Common myeloid progenitor, CD34-positive (primary cell): ENCODE measurements around the gene MYO3B.

Experiments used
- CTCF ChIA-PET: fragments of 350-600 bp; sonication (Branson Sonifier 250); formaldehyde crosslinking; loops from one replicate; lab custom pipeline; 2021; ENCODE audit warnings: antibody characterized with exemption; lab: Charles Lee
- POLR2A ChIA-PET: fragments of 350-600 bp; sonication (Branson Sonifier 250); formaldehyde crosslinking; loops from one replicate; lab custom pipeline; 2021; ENCODE audit warnings: antibody characterized with exemption; lab: Charles Lee
- DNase-seq, 3 donors: peaks; one replicate each; pipeline versions ENCODE4 v3.0.0 to v3.0.0-alpha.2; 2013
- H3K27ac ChIP-seq, 2 experiments: 1 replicate in 1 of 2; 2 replicates in 1 of 2; pipeline ENCODE4 v1.7.0; 2013; ENCODE audit warnings: inconsistent platforms in 2 of 2, low read length in 2 of 2, mild to moderate bottlenecking in 2 of 2, low read depth in 1 of 2, moderate library complexity in 1 of 2; ENCODE audit not compliant: severe bottlenecking in 2 of 2, insufficient read depth in 1 of 2, poor library complexity in 1 of 2
- H3K27me3 ChIP-seq, 5 experiments: replicated peaks in 2 of 5; 1 replicate in 3 of 5; 2 replicates in 2 of 5; pipeline versions ENCODE4 v1.6.1 to v1.7.0; 2013; ENCODE audit warnings: low read length in 4 of 5, mild to moderate bottlenecking in 2 of 5, moderate library complexity in 2 of 5, inconsistent platforms in 1 of 5; ENCODE audit not compliant: insufficient read depth in 5 of 5, control insufficient read depth in 4 of 5
- H3K36me3 ChIP-seq, 4 experiments: 1 replicate in 2 of 4; 2 replicates in 2 of 4; pipeline versions ENCODE4 v1.6.1 to v1.7.0; 2013; ENCODE audit warnings: low read length in 3 of 4, control low read depth in 1 of 4, mild to moderate bottlenecking in 1 of 4; ENCODE audit not compliant: control insufficient read depth in 4 of 4, insufficient read depth in 4 of 4
- H3K4me1 ChIP-seq, 4 experiments: 1 replicate in 3 of 4; 2 replicates in 1 of 4; pipeline versions ENCODE4 v1.6.1 to v1.7.1; 2013; ENCODE audit warnings: low read length in 3 of 4, mild to moderate bottlenecking in 3 of 4, control low read depth in 1 of 4, inconsistent platforms in 1 of 4, moderate library complexity in 1 of 4; ENCODE audit not compliant: control insufficient read depth in 4 of 4, insufficient read depth in 4 of 4; ENCODE audit errors: control extremely low read depth in 1 of 4
- H3K4me3 ChIP-seq, 7 experiments: 1 replicate in 4 of 7; 2 replicates in 3 of 7; pipeline versions ENCODE4 v1.5.1 to v1.7.0; 2013; ENCODE audit warnings: mild to moderate bottlenecking in 7 of 7, low read length in 6 of 7, moderate library complexity in 6 of 7, inconsistent platforms in 2 of 7, low read depth in 2 of 7, control low read depth in 1 of 7; ENCODE audit not compliant: insufficient read depth in 4 of 7, control insufficient read depth in 1 of 7; ENCODE audit errors: extremely low read depth in 1 of 7
- H3K9me3 ChIP-seq, 5 experiments: 1 replicate in 4 of 5; 2 replicates in 1 of 5; pipeline versions ENCODE4 v1.6.1 to v1.7.1; 2013; ENCODE audit warnings: low read length in 4 of 5, mild to moderate bottlenecking in 2 of 5, inconsistent platforms in 1 of 5, low read depth in 1 of 5, moderate library complexity in 1 of 5; ENCODE audit not compliant: control insufficient read depth in 4 of 5, insufficient read depth in 2 of 5; ENCODE audit errors: control extremely low read depth in 1 of 5
- WGBS: methylation state at CpG from one replicate; pipeline ENCODE4 v1.1.5; 2013; ENCODE audit not compliant: insufficient coverage; 5-methylcytosine and 5-hydroxymethylcytosine counted together

Gene MYO3B

DNA sequence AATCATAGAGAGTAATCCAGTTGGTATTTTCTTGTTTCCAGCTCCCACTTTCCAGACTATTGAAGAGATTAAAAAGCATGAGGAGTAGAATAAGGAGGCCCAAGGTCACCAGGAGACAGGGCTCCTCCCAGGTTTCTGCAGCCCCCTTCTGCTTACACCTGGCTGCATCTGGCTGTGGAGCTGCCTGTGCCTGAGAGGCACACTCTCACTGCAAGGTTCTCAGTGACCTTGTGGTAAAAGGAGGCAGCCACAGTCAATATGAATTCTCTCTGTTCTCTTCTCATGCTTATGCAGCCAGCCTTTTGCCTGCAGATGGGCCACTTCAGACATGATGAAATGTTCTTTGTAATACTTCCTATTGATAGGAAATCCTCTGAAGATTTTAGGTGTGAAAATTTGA is 233.7 kb downstream of the MYO3B start:
- POLR2A ChIA-PET = no interaction called here

DNA sequence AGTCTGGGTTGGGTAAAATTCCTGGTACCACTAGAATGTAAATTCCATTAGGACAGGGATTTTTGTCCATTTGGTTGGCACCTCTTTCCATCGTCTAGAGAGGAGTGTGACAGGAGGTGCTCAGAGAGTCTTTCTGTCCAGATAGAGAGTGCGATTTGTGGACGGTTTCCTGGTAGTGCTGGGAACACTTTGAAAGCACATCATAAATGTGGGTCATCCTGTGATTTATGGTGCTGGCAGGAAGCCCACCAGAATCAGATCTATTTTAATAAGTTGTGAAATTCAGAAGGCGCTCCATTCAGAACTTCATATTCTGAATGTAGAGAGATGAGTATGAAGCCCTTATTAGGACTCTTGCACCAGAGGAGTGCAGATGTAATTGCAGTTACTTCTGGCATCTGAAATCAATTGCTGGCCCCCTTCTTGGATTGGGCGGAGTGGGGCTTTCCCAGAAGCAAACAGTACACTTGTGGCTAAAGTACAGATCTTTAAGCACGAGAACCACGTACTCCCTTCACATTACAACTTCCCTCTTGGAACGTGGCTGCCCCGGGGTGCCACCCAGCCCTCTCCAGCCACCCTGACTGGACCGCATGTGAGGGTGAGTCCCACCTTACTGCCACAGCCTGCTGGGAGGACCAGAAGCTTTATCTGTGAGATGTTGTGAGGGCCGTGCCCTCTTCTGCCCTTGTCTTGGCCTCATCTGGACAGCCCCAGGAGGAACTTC is 243.2 kb downstream of the MYO3B start:
- no peaks in the 10 kb centered on the region for H3K9me3 ChIP-seq
- peaks cover 0 to 11% (median 8%) of the 10 kb centered on the region in 5 experiments for H3K27me3 ChIP-seq
- ChIA-PET CTCF (interaction anchor here (1.0 kb wide), 1 partner anchor 12 kb away, joined by 3 read pairs; no protein-coding TSS in a partner anchor), POLR2A (no interaction called here)
- H3K4me3 ChIP-seq = no peak overlapping the region
- no peak overlapping the region for H3K27ac ChIP-seq
- DNase-seq = peak in 2 of 3 donors; percentile 26 to 27
- no peaks in the 10 kb centered on the region for H3K36me3 ChIP-seq
- no peaks in the 10 kb centered on the region for H3K4me1 ChIP-seq
- 89% methylated on average over 7 of the region's 11 CpGs for WGBS

More for the DNA sequence above, 233.7 kb downstream of the MYO3B start:
- Histone ChIP-seq H3K9me3 (no peaks in the 10 kb centered on the region), H3K4me1 (peaks cover 0 to 10% (median 4%) of the 10 kb centered on the region in 4 experiments), H3K27me3 (peaks cover 0 to 3% (median 0%) of the 10 kb centered on the region in 5 experiments), H3K36me3 (no peaks in the 10 kb centered on the region), H3K4me3 (no peak overlapping the region), H3K27ac (no peak overlapping the region)
- CTCF ChIA-PET = interaction anchor here (1.3 to 5.2 kb wide), 3 partner anchors 8 to 14 kb away, joined by 3 to 30 read pairs (median 5); no protein-coding TSS in a partner anchor
- no peak for DNase-seq

DNA sequence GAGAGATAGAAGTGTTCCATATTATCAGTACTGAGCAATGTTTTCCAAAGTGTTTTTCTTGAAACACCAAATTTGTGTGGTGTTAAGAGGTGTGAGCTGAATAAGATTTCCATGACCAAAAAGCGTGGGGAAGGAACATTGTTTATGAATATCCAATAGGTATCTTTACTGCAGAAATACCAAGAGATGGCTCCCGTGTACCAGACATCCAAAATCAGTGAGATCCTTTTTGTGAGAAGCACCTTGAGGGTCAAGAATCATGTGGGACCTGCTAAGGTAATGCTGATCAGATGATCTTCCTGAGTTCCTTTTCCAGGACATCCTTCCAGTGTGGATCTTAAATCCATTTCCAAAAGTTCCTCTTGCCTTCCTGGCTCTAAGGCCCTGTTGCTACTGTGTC is 246.0 kb downstream of the MYO3B start:
- no peak overlapping the region for H3K4me3 ChIP-seq
- WGBS = 73% methylated on average over 2 of the region's 2 CpGs
- ChIA-PET POLR2A (no interaction called here), CTCF (interaction anchor here (1.4 kb wide), 1 partner anchor 11 kb away, joined by 3 read pairs; no protein-coding TSS in a partner anchor)
- H3K4me1 ChIP-seq = no peaks in the 10 kb centered on the region
- H3K9me3 ChIP-seq = no peaks in the 10 kb centered on the region
- peaks cover 0 to 11% (median 9%) of the 10 kb centered on the region in 5 experiments for H3K27me3 ChIP-seq
- DNase-seq = no peak
- H3K36me3 ChIP-seq = no peaks in the 10 kb centered on the region
- no peak overlapping the region for H3K27ac ChIP-seq

DNA sequence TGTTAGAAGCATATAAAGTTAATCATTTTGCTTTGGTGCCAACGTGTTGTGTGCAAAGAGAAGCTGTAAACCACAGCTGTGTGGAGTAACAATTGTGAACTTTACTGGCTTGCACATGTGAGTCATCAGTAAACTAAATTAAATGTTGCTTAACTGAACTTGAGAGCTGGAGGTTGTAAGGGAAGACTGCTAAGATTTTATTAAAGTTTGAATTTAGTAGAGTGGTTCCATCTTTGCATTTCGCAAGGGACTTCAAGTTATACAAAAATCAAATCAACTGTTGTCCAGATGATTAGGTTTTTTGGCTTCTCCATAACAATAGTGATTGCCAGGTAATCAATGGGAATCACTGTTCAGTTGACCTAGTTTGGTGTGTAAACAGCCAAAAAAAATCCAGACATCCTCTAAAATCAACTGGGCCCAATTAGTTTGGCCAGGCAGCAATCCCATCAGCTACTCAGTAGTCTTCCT is 247.4 kb downstream of the MYO3B start:
- ChIA-PET POLR2A (no interaction called here), CTCF (no interaction called here)
- 89% methylated on average over 1 of the region's 2 CpGs for WGBS
- Histone ChIP-seq H3K9me3 (no peaks in the 10 kb centered on the region), H3K27me3 (peaks cover 0 to 11% (median 6%) of the 10 kb centered on the region in 5 experiments), H3K27ac (no peak overlapping the region), H3K4me3 (no peak overlapping the region), H3K4me1 (no peaks in the 10 kb centered on the region), H3K36me3 (no peaks in the 10 kb centered on the region)
- DNase-seq = peak in 1 of 3 donors; percentile 6

DNA sequence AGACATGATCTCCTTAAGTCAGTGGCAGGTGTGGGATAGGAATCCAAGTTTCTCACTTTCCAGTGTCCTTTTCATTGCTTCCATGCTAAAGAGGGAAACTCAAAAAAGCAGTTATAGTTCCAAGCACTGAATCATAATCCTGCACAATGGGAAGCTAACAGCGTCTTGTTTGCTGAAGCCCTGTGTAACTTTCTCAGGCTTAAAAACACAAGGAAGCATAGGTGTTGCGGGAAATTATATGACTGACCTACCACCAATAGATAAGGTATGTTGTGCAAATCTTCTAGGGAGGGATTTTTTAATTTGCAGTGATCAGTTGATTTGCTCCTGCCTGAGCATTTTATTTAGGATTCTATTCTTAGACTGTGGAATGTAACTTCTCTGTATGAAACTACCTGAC is 250.9 kb downstream of the MYO3B start:
- Histone ChIP-seq H3K4me1 (no peaks in the 10 kb centered on the region), H3K27ac (no peak overlapping the region), H3K9me3 (no peaks in the 10 kb centered on the region), H3K36me3 (no peaks in the 10 kb centered on the region), H3K27me3 (peaks cover 0 to 1% (median 0%) of the 10 kb centered on the region in 5 experiments), H3K4me3 (no peak overlapping the region)
- no peak for DNase-seq
- ChIA-PET POLR2A (no interaction called here), CTCF (no interaction called here)
- WGBS = 100% methylated on average over 1 of the region's 2 CpGs

DNA sequence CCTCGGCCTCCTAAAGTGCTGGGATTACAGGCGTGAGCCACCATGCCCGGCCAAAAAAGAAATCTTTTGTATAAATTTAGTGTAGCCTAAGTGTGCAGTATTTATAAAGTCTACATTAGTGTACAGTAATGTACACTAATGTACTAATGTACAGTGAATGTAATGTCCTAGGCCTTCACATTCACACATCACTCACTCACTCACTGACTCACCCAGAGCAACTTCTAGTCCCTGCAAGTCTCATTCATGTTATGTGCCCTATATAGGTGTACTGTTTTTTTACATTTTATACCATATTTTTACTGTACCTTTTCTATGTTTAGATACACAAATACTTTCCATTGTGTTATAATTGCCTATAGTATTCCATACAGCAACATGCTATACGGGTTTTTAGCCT is 254.9 kb downstream of the MYO3B start:
- CTCF ChIA-PET = no interaction called here
- peaks cover 0 to 3% (median 0%) of the 10 kb centered on the region in 4 experiments for H3K4me1 ChIP-seq
- POLR2A ChIA-PET = no interaction called here

DNA sequence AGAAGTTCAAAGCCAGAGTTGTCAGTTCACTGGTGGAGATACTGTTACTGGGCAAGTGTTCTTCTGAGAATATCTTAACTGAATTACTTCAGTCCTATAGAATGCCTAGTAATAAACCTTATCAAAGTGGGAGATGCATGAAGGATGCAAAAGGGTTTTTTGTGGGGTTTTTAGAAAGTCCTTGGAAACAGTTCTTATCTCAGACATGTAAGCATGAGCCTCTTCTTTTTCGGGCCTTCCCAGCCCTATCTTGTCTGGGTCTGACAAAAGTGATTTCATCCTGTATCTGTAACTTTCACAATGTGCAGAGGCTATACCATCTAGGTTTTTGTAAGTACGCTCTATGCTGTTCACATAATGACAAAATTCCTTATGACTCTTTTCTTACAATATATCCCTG is 255.5 kb downstream of the MYO3B start:
- ChIA-PET POLR2A (no interaction called here), CTCF (no interaction called here)
- H3K36me3 ChIP-seq = no peaks in the 10 kb centered on the region
- peaks cover 0 to 3% (median 0%) of the 10 kb centered on the region in 4 experiments for H3K4me1 ChIP-seq
- no peaks in the 10 kb centered on the region for H3K9me3 ChIP-seq
- no peak overlapping the region for H3K4me3 ChIP-seq
- no peak for DNase-seq
- peaks cover 0 to 8% (median 6%) of the 10 kb centered on the region in 5 experiments for H3K27me3 ChIP-seq
- no peak overlapping the region for H3K27ac ChIP-seq
- 100% methylated on average over 2 of the region's 2 CpGs for WGBS

More for the DNA sequence above, 254.9 kb downstream of the MYO3B start:
- WGBS = no CpG with 5 or more reads among the region's 4 CpGs
- no peak for DNase-seq
- peaks cover 0 to 8% (median 6%) of the 10 kb centered on the region in 5 experiments for H3K27me3 ChIP-seq
- H3K36me3 ChIP-seq = no peaks in the 10 kb centered on the region
- no peak overlapping the region for H3K27ac ChIP-seq
- H3K9me3 ChIP-seq = no peaks in the 10 kb centered on the region
- H3K4me3 ChIP-seq = no peak overlapping the region
